GDM1 (cell line): ENCODE measurements around the gene YWHAE.
"Not testable (repeated sequence)": the region's sequence is repeated elsewhere in the genome, so short reads cannot be mapped to it uniquely, and the experiment has no call there.

Experiments
- DNase-seq: peaks from one replicate; lab custom pipeline; 2025; lab: John Stamatoyannopoulos, UW

The YWHAE gene

DNA sequence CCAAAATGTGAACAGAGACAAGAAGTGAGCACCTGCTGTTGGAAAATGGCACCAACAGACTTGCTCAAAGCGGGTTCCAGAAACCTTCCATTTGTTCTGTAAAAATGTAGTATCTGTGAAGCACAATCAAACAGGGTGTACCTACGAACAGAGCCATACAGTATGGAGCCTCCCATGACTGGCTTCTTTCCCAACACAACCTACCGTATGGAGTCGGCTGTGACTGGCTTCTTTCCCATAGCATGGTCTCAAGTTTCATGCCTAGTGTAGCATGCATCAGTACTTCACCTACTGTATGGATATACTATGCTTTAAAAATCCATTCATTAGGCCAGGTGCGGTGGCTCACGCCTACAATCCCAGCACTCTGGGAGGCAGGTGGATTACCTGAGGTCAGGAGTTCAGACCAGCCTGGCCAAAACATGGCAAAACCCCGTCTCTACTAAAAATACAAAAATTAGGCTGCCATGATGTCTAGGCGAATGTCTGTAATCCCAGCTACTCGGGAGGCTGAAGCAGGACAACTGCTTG is 26.2 kb downstream of the YWHAE start:
- DNase-seq: no peak

DNA sequence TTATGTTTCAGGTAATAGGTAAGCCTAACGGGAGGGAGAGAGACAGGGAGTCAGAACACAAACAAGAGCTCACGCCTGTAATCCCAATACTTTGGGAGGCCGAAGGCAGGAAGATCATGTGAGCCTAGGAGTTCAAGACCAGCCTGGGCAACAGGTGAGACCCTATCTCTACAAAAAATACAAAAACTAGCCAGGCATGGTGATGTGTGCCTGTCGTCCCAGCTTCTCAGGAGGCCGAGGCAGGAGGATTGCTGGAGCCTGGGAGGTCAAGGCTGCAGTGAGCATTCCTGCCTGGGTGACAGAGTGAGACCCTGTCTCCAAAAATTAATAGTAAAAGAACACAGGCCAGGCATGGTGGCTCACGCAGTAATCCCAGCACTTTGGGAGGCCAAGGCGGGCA is 27.4 kb downstream of the YWHAE start:
- no peak for DNase-seq

DNA sequence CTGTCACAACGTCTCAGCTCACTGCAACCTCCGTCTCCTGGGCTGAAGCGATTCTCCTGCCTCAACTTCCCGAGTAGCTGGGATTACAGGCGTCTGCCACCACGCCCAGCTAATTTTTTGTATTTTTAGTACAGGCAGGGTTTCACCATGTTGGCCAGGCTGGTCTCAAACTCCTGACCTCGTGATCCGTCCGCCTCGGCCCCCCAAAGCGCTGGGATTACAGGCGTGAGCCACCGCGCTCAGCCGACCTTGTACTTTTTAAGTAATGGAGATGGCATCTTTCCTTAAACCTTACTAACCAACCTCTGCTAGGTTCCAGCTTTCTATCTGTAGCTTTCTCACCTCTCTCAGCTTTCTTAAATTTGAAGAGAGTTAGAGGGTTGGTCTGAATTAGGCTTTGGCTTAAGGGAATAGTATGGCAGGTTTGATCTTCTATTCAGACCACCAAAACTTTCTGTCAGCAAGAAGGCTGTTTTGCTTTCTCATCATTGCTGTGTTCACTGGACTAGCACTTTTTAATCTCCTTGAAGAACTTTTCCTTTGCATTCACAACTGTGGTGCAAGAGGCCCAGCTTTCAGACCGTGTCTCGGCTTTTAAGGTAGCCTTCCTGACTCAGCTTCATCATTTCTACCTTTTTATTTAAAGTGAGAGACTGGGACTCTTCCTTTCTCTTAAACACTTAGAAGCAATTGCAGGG is 28.0 kb downstream of the YWHAE start:
- no peak for DNase-seq

DNA sequence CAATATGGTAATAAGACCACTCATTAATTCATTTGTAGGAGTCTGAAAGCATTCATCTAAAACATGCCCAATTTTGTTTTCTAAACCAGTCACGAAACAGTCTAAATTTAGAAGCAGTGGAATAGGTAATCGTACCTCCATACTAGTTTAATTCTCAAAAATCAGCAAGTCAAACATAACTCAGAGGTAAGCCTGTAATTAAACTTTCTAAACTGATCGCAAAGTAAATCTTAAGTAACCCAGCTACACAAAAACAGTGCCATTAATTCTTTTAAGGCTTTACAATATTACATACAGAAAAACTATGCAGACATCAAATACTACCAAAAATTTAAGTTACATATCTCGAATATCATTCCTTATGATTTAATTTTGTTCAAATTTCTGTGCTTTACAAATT is 31.4 kb downstream of the YWHAE start:
- DNase-seq: no peak

DNA sequence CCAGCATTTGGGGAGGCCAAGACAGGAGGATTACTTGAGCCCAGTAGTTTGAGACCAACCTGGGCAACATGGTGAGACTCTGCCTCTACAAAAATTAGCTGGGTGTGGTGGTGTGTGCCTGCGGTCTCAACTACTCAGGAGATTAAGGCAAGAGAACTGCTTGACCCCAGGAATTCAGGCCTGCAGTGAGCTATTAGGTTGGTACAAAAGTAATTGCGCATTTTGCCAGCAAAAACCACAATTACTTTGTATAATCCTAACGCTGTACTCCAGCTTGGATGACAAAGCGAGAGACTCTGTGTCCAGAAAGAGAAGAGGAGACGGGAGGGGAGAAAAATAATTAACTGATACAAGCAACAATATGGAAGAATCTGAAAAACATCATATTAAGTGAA is 32.7 kb downstream of the YWHAE start:
- no peak for DNase-seq

DNA sequence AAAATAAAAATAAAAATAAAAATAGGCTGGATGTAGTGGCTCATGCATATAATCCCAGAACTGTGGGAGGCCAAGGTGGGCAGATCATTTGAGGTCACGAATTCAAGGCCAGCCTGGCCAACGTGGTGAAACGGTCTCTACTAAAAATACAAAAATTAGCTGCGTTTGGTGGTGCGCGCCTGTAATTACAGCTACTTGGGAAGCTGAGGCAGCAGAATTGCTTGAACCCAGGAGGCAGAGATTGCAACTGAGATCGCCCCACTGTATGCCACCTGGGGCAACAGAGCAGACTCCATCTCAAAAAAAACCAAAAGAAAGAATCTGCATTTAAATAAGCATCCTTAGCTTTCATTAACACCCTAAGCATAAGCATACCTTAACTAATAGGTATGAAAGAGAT is 33.8 kb downstream of the YWHAE start:
- no peak for DNase-seq

DNA sequence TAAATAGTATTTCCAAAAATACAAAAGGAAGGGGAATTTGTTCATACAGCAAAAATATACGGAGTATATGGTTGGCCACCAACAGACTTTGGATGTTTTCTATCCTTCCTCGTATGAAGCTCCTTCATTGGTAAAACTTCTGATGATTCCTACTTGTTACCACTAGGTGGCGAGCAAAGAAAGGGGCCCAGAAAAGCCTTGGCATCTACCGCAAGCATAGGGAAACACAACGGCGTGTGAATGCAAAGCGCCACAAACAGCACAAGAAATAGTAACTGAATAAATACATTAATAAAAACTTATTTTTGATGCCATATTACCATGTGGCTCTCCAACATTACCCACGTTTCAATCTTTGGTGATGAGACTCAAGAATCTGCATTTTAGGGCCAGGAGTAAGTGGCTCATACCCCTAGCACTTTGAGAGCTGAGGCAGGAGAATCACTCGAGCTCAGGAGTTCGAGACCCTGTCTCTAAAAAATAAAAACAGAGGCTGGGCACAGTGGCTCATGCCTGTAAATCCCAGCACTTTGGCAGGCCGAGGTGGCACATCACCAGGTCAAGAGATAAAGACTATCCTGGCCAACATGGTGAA is 34.5 kb downstream of the YWHAE start:
- DNase-seq: peak; percentile 51

DNA sequence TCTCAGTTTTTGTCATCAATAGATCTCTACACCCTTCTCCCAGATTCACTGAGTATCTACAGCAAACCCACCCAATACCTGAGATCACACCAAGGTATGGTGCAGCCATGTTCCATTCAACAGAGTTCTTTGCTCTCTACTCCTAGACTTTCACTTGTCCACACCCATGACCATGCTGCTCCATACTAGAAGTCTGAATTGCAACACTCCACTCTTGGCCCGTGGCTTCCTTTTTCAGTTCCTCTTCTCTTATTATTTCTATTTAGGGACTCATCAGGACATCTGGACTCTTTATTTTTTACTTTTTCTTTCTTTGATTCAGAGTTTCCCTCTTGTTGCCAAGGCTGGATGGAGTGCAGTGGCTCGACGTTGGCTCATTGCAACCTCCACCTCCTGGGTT is 37.1 kb downstream of the YWHAE start:
- no peak for DNase-seq

DNA sequence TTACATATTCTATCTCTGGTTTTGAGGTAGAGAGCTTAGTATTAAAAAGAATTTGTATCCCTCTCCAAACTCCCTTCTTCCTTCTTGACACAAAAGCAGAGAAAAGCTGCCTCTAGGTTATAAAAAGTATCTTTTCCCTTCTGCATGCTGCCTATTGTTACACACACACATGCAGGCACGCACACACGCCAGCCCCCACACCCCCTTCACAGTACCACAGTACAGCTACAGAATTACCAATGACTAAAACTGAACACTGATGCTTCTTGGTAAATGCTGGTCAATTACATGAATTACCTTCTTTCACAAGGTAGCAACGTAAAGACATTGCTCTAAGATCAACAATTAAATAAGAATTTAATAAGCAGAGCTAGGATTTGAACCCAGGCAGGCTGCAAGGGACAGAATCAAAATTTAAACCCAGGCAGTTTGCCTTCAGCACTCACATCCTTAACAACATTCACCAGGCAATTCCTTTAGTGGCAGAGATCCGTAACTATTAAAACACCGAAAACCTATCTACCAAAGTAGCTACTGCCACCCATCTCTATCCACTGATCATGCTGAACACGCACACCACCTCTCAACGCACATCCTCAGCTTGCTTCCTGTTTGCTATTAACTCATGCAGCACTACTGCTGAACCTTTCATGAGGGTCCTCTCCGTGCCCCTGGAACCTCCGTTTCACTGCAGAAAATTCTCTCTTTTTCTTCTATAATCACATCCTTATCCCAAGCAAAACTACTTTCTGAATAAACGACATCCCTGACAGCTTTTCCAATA is 37.8 kb downstream of the YWHAE start:
- DNase-seq: no peak

DNA sequence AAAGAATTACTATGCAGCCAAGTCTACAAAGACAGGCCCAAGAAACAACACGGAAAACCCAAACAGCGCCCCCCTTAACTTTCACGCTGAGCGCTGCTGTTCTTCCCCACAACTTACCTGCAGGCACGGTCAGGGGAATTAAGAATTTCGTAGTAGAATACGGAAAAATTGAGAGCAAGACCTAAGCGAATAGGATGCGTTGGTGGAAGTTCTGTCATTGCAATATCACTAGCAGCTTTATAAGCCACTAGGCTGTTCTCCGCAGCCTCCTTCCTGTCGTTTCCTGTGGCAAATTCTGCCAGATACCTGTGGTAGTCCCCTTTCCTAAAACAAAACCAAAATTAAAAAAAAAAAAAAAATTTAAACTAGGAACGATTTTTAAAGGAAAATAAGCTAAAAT is 39.0 kb downstream of the YWHAE start:
- no peak for DNase-seq

DNA sequence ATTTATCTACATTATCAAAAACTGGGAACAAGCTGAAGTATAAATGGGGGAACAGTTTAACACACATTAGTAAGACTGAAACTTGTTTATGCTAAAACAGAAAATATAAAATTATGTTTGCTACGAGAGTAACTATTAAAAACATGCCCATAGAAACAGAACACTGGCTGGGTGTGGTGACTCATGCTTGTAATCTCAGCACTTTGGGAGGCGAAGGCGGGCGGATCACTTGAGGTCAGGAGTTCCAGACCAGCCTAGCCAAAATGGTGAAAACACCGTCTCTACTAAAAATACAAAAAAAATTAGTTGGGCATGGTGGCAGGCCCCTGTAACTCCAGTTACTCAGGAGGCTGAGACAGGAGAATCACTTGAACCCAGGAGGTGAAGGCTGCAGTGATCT is 39.7 kb downstream of the YWHAE start:
- not testable (repeated sequence) for DNase-seq

DNA sequence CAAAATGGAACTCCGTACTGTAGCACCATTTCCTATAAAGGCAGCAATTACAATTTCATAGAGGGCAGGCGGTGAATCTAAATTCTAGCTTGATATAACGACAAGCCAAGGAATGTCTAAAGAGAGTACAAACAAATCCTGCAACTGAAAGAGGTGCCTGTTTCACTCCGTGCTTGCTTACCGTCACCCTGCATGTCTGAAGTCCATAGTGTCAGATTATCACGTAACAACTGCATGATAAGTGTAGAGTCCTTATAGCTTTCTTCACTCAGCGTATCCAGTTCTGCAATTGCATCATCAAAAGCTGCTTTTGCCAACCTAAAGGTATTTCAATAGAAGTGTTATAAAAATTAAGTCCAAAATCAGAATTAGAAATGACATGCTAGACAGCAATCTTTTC is 46.0 kb downstream of the YWHAE start:
- no peak for DNase-seq

DNA sequence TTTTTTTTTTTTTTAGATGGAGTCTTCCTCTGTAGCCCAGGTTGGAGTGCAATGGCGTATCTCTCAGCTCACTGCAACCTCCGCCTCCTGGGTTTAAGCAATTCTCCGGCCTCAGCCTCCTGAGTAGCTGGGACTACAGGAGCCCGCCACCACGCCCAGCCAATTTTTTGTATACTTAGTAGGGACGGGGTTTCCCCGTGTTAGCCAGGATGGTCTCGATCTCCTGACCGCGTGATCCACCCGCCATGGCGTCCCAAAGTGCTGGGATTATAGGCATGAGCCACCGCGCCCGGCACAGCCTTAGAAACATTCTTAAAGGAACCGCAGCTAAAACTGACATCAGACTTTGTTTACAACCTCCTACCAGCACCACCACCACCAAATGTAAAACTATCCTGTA is 47.5 kb downstream of the YWHAE start:
- not testable (repeated sequence) for DNase-seq

DNA sequence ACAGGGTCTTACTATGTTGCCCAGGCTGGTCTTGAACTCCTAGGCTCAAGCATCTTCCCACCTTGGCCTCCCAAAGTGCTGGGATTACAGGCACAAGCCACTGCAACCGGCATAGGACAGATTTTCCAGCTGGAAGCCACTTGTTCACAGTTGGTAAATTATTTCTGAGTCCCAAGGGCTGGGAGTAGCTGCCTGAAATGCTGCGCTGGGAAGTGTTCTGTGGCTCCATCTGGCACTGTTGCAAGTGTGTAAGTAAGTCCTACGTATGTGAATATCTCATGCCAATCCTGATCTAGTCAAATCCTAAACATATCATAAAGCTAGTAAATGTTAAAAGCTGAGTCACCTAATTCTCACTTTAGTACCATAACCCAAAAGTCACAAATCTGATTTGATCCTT is 48.1 kb downstream of the YWHAE start:
- no peak for DNase-seq

DNA sequence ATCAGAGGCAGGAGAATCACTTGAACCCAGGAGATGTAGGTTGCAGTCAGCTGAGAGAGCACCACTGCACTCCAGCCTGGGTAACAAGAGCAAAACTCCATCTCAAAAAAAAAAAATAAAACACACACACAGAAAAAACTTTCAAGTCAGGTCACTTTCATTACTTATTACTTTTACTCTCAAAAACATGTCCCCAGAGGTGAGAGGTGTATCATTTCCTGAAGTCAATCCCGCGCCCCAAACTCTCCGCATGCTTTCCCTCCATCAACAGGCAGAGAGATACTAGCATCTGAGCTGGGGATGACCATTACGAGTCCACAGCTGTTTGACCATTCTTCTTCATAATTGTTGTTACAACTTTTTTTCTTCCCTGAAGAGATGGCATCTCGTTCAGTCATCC is 48.7 kb downstream of the YWHAE start:
- DNase-seq: no peak

DNA sequence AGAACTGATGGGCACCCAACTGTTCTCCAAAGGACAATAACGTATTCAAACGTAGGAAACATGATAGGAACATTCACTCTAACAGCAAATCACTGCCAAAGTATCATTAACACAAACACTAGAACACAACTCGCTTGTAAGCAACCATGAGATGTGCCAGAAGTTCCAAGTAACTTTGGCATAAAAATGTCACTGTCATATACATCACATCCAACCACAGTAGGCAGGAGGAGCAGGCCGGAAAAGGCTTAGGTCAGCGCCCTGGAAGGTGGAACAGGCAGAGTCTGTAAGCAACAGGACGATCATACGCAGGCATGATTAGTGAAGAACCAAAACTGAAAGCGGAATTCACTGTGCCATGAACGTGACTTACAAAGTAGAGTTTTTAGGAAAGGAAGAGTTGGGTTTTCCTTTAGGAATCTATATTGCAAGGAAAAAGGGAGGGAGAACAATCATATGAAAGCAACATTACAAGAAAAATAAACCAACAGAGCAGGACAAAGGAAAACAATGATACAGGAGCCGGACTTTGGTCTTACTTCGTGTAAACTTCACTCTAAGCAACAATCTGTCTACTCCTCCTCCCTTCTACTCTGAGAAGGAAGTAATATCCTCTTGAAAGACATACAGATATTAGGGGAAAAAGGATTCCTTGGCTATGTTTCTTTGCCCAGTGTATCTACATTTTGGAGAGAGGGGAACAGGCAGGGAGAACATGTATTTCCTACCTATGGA is 52.3 kb downstream of the YWHAE start:
- no peak for DNase-seq

DNA sequence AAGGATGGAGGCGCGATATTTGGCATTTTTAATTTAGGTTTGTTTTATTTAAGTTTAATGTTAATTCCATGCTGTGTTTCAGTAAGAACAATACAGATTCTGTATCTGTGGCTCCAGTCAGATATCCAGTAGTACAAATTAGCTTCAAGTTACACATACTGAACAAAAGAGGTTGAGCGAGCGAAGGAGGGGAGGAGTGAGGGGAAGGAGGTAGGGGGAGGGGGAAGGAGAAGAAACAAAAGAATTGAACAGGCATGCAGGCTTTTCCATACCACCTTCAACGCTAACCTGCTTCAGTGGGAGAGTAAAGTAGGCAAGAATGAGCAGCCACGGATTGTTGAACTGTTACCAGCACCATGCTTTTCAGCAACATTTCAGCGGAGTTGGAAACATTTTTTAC is 55.5 kb downstream of the YWHAE start:
- DNase-seq: no peak

DNA sequence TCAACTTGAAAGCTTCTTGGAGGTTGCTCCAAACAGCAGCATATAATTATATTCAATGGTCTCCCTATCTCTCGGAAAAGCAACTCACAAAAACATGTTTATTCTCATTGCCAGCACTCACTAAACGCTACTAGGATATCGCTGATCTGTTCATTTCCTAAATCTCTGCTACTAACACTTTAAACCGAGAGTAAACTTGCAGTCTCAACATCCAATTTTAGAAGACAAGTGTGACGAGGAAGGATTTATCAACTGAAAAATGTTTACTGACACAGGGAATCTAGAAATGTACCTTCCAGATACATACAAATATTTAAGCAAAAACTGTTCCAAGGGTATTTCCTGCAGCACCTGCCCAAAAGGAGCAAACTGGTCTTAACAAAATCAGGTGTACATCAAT is 56.5 kb downstream of the YWHAE start:
- DNase-seq: no peak

DNA sequence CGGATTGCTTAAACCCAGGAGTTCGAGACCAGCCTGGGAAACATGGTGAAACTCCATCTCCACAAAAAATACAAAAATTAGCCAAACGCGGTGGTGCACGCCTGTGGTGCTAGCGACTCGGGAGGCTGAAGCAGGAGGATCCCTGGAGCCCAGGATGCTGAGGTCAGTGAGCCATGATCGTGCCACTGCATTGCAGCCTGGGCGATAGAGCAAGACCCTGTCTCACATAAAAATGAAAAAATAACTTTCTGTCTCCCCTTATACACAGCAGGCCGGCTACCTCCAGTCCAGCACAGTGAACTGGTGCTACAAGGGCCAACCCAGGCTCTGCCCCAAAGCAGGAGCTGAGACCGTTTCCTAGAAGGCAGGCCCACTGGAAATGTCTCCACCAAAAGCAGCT is 59.7 kb downstream of the YWHAE start:
- no peak for DNase-seq

DNA sequence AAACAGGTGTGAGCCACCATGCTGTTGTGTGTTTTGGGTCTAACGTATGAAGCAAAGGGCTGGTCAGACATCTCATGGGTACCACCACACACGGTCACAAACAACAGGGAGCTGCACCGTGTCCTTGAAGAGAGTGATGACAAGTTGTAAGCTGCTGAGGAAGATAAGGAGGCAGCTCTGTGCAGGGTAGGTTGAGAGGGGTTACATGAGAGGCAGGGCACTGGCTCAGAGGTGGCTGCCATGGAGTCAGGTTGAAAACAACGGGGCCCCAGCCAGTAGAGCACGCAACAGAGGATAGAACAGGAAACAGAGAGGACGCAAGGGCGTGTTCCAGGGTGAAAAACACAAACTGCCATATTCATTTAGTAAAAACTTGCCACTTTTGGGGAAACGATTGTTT is 68.3 kb downstream of the YWHAE start:
- no peak for DNase-seq

DNA sequence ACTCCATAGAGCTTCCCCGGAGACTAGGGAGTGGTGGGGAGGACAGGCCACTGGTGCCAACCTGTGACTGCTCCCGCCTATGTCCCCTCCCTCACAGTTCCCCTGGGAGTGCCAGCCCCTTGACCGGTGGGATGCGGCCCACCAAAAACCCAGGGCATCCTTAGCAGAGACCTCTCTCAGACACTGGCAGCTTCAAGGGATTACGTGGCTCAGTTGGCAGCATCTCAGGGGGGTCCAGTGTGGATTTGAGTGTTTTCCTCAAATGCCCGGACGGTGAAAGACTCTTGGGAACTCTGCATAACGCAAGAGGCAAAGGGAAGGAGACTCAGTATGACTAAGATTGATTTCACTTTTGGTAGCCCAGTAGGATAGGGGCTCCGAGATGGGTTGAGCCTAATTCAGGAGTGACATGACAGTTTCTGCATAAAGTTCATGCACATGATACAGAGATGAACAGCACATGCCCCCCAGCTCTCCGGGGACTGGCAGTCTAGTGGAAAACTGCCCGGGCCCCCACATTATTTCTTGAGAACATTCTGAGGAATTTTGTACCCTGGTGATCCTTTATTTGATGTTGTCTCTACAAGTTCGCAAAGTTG is 70.2 kb downstream of the YWHAE start:
- DNase-seq: no peak

DNA sequence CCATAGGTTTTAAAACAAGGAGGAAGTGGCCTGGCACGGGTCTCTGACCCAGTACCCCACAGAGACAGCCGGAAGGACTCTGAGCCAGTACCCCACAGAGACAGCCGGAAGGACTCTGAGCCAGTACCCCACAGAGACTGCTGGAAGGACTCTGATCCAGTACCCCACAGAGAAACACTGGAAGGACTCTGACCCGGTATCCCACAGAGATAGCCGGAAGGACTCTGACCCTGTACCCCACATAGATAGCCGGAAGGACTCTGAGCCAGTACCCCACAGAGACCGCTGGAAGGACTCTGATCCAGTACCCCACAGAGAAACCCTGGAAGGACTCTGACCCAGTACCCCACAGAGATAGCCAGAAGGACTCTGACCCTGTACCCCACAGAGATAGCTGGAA is 71.6 kb downstream of the YWHAE start:
- no peak for DNase-seq
